ENCODE results near the gene CFAP52.
A peak's percentile ranks its signal among the peaks of the same experiment; 100 is the strongest.

The CFAP52 gene

GRCh38 chr17:9576521-9577372 is at the start of gene CFAP52:
CFAP52 (plus strand) TSS chr17:9576642; CDS start chr17:9576696, 54 bp downstream.
- DNase-seq (ENCODE audit: low read depth), result no peak
- H3K4me3 ChIP-seq (ENCODE audit: low read length), result peak within 1 kb of the TSS; percentile 93
- TF ChIP-seq CTCF (conservative IDR thresholded peaks at IDR 0.05; ENCODE audit: low read depth, low read length), result peak; percentile 92

- no peak for DNase-seq (ENCODE audit: low read depth)
- H3K4me3 ChIP-seq (ENCODE audit: low read length), result no peak overlapping the region
- TF ChIP-seq CTCF (conservative IDR thresholded peaks at IDR 0.05; ENCODE audit: low read depth, low read length), result no peak
Measured at GRCh38 chr17:9527788-9528187, 48.7 kb upstream of the CFAP52 start.

GRCh38 chr17:9529033-9529700 is 47.3 kb upstream of the CFAP52 start:
- DNase-seq (ENCODE audit: low read depth), result no peak
- peak; percentile 64 for TF ChIP-seq CTCF (conservative IDR thresholded peaks at IDR 0.05; ENCODE audit: low read depth, low read length)

GRCh38 chr17:9531034-9531433 is 45.4 kb upstream of the CFAP52 start:
- H3K4me3 ChIP-seq (ENCODE audit: low read length), result no peak overlapping the region
- TF ChIP-seq CTCF (conservative IDR thresholded peaks at IDR 0.05; ENCODE audit: low read depth, low read length), result no peak
- no peak for DNase-seq (ENCODE audit: low read depth)

More at GRCh38 chr17:9529033-9529700, 47.3 kb upstream of the CFAP52 start:
- H3K4me3 ChIP-seq (ENCODE audit: low read length), result no peak overlapping the region

- H3K4me3 ChIP-seq (ENCODE audit: low read length), result no peak overlapping the region
- no peak for TF ChIP-seq CTCF (conservative IDR thresholded peaks at IDR 0.05; ENCODE audit: low read depth, low read length)
- DNase-seq (ENCODE audit: low read depth), result no peak
Measured at GRCh38 chr17:9532715-9533114, 43.7 kb upstream of the CFAP52 start.

GRCh38 chr17:9533441-9533840 is 43.0 kb upstream of the CFAP52 start:
- H3K4me3 ChIP-seq (ENCODE audit: low read length), result no peak overlapping the region
- no peak for DNase-seq (ENCODE audit: low read depth)
- TF ChIP-seq CTCF (conservative IDR thresholded peaks at IDR 0.05; ENCODE audit: low read depth, low read length), result no peak
